GM21390 (cell line): Measurements from ENCODE around the gene LRRC43.

Experiments used
- ATAC-seq: cut with Tn5 transposase; IDR thresholded peaks from one replicate; pipeline ENCODE4 v1.9.1; 2021; ENCODE audit not compliant: unreplicated experiment

The LRRC43 gene

GRCh38 chr12:122225683-122226365 is 42.9 kb downstream of the LRRC43 start, which contains the start of gene DIABLO:
Gene DIABLO, minus strand, starts transcription at chr12:122226052. Its CDS starts 38 bp downstream, at chr12:122226014.
- peak; percentile 95 for ATAC-seq

GRCh38 chr12:122226366-122227125 is 43.6 kb downstream of the LRRC43 start:
- ATAC-seq = no peak

DNA sequence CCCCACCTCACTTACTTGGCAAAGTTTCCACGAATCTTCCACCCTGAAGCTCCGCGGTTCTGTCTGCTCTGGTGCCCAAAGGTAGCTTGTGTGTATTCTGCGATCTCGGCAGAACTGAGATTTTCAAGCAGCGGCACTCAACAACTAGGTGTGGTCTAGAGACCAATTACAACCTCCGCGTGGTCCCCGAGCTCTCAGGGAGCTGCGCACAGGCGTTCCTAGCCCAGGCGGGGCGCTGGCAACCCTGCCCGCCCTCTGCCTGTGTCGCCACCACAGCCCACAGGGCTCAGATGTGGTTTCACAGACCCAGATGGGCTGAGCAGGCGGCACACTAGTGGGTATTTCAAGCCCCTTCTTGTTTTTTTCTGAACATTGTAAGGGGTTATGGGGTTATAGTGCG is 44.4 kb downstream of the LRRC43 start:
- no peak for ATAC-seq

GRCh38 chr12:122228092-122228491 is 45.2 kb downstream of the LRRC43 start:
- ATAC-seq = no peak

GRCh38 chr12:122230798-122231197 is 47.9 kb downstream of the LRRC43 start:
- no peak for ATAC-seq

- no peak for ATAC-seq
Observed at GRCh38 chr12:122232691-122233090, 49.8 kb downstream of the LRRC43 start.

- no peak for ATAC-seq
Observed at GRCh38 chr12:122235741-122236140, 52.8 kb downstream of the LRRC43 start.

- no peak for ATAC-seq
Observed at GRCh38 chr12:122238861-122239260, 55.9 kb downstream of the LRRC43 start.

DNA sequence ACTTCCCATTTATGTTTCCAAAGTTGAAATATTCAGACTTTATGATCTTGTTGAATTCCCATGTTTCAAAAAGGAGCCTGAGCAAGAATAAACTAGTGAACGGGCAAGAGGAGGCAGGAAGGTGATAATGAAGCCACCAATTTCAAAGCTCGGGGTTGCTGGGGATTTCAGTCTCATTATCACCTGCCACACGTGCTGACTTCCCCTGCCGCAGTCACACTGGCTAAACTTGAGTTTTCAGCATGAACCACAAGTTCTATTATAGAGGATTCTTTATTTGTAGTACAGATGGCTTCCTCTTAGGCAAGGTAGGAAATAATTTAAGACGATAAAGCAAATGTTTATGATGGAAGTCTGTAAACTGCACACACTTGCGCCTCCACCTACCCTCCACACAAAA is 61.0 kb downstream of the LRRC43 start:
- ATAC-seq = no peak

DNA sequence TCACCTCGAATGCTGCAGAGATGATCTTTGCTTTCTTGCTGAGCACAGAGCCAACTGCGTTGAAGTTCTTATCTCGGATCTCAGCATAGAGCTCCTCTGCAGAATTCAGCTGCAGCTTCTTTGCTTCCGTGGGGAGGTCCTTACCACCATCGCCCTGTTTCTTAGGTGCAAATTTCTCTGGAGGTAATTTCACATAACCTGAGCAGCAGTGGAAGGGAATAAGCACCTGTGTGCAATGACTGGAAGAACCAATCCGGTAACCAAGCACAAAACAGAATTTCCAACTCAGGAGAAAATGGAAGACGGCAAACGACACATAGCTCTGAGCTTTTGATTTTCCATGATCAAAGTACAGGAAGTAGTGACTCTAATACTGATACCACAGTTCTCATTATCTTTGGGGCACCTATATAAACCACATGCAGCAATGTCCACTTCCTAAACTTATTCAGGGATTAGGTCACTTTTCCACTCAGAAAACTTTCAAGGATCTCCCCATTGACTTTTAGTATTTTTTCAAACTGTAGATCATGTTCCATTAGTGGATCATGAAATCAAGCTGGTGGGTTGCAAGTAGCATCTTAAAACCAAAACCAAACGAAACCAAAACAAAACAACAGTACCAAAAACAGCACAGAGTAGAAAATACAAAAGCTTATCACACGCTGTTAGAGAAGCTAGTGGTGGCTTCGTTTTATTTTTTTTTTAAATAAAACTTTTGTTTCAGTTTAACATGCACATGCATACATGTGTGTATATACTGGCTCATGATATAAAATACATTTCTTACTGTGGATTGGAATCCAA is 61.8 kb downstream of the LRRC43 start:
- ATAC-seq = no peak

- no peak for ATAC-seq
Observed at GRCh38 chr12:122245553-122245952, 62.6 kb downstream of the LRRC43 start.

DNA sequence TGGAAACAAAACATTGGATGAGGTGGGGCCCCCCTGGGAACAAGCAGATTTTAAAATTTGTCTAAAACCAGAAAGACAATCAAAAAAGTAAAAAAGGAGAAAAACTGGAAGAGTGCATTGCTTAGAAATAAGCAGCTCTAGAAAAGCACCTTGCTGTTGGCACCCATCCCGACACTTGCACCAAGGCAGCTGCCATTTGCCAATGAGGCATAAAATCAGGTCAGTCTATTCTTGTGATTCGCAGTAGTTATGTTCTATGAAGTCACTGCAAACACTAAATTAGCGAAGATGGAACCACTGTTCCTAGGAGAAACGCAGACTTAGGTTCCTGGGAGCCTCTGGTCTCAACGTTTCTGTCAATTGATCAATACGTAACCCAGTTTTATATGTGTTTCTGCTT is 67.1 kb downstream of the LRRC43 start:
- no peak for ATAC-seq

GRCh38 chr12:122250536-122250935 is 67.6 kb downstream of the LRRC43 start:
- no peak for ATAC-seq
